Measurements from ENCODE around the gene DUSP2. TPM values are rescaled to one million over a fixed set of nuclear protein-coding genes. Genes with fewer than 3 reads are reported as not detected.

The DUSP2 gene
- total and polyA plus RNA-seq, 9 of the 15 experiments (the other 6 are each of a cell fraction or from before 2014, with no cell fraction given), result 0.04 to 0.18 TPM; not detected in 7

DNA sequence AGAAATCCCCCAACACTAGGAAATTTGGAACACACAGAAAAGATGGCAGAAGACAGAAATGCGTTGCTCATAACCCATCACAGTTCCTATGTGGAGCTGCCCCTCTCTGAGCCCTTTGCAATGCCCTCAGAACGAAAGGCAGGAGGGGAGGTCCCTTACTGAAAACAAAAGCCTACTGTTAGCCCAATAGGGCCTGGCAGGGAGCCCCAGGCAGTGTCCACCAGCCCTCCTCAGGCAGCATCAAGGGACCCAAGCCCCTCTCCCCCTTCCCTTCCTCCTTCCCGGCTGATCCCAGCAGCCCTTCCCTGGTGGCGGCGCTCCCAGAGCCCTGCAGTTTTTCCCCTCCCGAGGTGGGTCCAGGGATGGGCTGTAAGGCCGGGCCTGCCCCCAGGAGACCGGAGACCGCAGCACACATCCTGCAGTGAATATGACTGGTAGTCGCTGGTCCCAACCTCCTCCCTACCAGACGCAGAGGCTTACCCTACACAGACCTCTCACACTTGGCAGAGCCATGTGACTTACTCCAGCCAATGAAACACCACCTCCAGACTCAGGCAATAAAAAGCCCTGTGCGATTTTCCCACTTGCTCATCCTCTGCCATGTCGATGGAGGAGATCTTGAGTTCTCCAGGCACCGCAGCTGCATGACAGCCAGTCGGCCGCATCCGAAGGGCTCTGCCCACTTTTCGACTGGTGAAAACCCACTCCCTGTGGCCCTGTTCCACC is 19.4 kb upstream of the DUSP2 start:
- no peaks in the 10 kb centered on the region for H4K20me1 ChIP-seq (replicated peaks; ENCODE audit: control insufficient read depth, insufficient read depth, low read length)
- H3K9me3 ChIP-seq (replicated peaks; ENCODE audit: control insufficient read depth, insufficient read depth, low read depth, low read length), result no peaks in the 10 kb centered on the region
- ATAC-seq (peak; percentile 82), DNase-seq (ENCODE audit: extremely low read depth in 1 of 4, low spot score in 3 of 4) (no peak), FAIRE-seq (peak; percentile 56)
- H3K27ac ChIP-seq (ENCODE audit: extremely low read depth, low read depth, low read length), result no peak overlapping the region
- intact Hi-C loops (cut with micrococcal nuclease) (no loop called here), in situ Hi-C loops (cut with MboI) (no loop called here)
- no peaks in the 10 kb centered on the region for H3K79me2 ChIP-seq (ENCODE audit: control insufficient read depth, insufficient read depth, low read length)
- H3K4me2 ChIP-seq (ENCODE audit: insufficient read depth, low read length), result no peak overlapping the region
- CTCF ChIA-PET (ENCODE audit: low intra/inter-chr PET ratio), result no interaction called here
- WGBS (ENCODE audit: insufficient coverage, low coverage, missing lambda C conversion rate), result 64% methylated on average over 17 of the region's 18 CpGs
- POLR2A ChIA-PET, result no interaction called here
- H3K4me1 ChIP-seq (replicated peaks in 1 of 2; ENCODE audit: control insufficient read depth in 2 of 2, insufficient read depth in 2 of 2, low read length in 2 of 2), result peaks cover 5 to 17% of the 10 kb centered on the region in 2 experiments
- no peak overlapping the region for H3K4me3 ChIP-seq
- H2AFZ ChIP-seq (ENCODE audit: low read depth, low read length), result peak overlapping the region; percentile 51
- peak overlapping the region in 1 of 2 experiments; percentile 64; a peak in 2 of 4 replicates for H3K9ac ChIP-seq (ENCODE audit: insufficient read depth in 1 of 2, low read depth in 2 of 2, low read length in 2 of 2)
- H3K36me3 ChIP-seq (ENCODE audit: control insufficient read depth, insufficient read depth, low read length), result no peaks in the 10 kb centered on the region
- no peaks in the 10 kb centered on the region for H3K27me3 ChIP-seq (ENCODE audit: control insufficient read depth in 2 of 2, insufficient read depth in 2 of 2, low read length in 2 of 2)
- H3K9me1 ChIP-seq (ENCODE audit: control insufficient read depth, insufficient read depth, low read length), result no peaks in the 10 kb centered on the region
- no TSS peak for BruUV-seq (replicated peaks)
- TF ChIP-seq, protein P1, sequence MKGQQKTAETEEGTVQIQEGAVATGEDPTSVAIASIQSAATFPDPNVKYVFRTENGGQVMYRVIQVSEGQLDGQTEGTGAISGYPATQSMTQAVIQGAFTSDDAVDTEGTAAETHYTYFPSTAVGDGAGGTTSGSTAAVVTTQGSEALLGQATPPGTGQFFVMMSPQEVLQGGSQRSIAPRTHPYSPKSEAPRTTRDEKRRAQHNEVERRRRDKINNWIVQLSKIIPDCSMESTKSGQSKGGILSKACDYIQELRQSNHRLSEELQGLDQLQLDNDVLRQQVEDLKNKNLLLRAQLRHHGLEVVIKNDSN (CRISPR knock-in tag; IDR thresholded peaks at IDR 0.05), result peak; percentile 84
- TF ChIP-seq SMAD2 (IDR thresholded peaks at IDR 0.05; ENCODE audit: low read depth, low read length), result no peak
- TF ChIP-seq, protein P2, sequence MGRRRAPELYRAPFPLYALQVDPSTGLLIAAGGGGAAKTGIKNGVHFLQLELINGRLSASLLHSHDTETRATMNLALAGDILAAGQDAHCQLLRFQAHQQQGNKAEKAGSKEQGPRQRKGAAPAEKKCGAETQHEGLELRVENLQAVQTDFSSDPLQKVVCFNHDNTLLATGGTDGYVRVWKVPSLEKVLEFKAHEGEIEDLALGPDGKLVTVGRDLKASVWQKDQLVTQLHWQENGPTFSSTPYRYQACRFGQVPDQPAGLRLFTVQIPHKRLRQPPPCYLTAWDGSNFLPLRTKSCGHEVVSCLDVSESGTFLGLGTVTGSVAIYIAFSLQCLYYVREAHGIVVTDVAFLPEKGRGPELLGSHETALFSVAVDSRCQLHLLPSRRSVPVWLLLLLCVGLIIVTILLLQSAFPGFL (CRISPR knock-in tag; IDR thresholded peaks at IDR 0.05), result no peak
- TF ChIP-seq, protein P3, sequence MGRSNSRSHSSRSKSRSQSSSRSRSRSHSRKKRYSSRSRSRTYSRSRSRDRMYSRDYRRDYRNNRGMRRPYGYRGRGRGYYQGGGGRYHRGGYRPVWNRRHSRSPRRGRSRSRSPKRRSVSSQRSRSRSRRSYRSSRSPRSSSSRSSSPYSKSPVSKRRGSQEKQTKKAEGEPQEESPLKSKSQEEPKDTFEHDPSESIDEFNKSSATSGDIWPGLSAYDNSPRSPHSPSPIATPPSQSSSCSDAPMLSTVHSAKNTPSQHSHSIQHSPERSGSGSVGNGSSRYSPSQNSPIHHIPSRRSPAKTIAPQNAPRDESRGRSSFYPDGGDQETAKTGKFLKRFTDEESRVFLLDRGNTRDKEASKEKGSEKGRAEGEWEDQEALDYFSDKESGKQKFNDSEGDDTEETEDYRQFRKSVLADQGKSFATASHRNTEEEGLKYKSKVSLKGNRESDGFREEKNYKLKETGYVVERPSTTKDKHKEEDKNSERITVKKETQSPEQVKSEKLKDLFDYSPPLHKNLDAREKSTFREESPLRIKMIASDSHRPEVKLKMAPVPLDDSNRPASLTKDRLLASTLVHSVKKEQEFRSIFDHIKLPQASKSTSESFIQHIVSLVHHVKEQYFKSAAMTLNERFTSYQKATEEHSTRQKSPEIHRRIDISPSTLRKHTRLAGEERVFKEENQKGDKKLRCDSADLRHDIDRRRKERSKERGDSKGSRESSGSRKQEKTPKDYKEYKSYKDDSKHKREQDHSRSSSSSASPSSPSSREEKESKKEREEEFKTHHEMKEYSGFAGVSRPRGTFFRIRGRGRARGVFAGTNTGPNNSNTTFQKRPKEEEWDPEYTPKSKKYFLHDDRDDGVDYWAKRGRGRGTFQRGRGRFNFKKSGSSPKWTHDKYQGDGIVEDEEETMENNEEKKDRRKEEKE (IDR thresholded peaks at IDR 0.05; ENCODE audit: borderline replicate concordance in 1 of 2, control insufficient read depth in 1 of 2, low read depth in 2 of 2, low read length in 1 of 2), result no peak
- peak; percentile 17 for TF ChIP-seq NFYB (IDR thresholded peaks at IDR 0.05; ENCODE audit: extremely low read depth, insufficient read length)
- no peak for TF ChIP-seq PHTF2 (CRISPR knock-in tag; IDR thresholded peaks at IDR 0.05)
- no peak for TF ChIP-seq RBM34 (IDR thresholded peaks at IDR 0.05; ENCODE audit: borderline replicate concordance, insufficient read depth, low read length)
- TF ChIP-seq, protein P4, sequence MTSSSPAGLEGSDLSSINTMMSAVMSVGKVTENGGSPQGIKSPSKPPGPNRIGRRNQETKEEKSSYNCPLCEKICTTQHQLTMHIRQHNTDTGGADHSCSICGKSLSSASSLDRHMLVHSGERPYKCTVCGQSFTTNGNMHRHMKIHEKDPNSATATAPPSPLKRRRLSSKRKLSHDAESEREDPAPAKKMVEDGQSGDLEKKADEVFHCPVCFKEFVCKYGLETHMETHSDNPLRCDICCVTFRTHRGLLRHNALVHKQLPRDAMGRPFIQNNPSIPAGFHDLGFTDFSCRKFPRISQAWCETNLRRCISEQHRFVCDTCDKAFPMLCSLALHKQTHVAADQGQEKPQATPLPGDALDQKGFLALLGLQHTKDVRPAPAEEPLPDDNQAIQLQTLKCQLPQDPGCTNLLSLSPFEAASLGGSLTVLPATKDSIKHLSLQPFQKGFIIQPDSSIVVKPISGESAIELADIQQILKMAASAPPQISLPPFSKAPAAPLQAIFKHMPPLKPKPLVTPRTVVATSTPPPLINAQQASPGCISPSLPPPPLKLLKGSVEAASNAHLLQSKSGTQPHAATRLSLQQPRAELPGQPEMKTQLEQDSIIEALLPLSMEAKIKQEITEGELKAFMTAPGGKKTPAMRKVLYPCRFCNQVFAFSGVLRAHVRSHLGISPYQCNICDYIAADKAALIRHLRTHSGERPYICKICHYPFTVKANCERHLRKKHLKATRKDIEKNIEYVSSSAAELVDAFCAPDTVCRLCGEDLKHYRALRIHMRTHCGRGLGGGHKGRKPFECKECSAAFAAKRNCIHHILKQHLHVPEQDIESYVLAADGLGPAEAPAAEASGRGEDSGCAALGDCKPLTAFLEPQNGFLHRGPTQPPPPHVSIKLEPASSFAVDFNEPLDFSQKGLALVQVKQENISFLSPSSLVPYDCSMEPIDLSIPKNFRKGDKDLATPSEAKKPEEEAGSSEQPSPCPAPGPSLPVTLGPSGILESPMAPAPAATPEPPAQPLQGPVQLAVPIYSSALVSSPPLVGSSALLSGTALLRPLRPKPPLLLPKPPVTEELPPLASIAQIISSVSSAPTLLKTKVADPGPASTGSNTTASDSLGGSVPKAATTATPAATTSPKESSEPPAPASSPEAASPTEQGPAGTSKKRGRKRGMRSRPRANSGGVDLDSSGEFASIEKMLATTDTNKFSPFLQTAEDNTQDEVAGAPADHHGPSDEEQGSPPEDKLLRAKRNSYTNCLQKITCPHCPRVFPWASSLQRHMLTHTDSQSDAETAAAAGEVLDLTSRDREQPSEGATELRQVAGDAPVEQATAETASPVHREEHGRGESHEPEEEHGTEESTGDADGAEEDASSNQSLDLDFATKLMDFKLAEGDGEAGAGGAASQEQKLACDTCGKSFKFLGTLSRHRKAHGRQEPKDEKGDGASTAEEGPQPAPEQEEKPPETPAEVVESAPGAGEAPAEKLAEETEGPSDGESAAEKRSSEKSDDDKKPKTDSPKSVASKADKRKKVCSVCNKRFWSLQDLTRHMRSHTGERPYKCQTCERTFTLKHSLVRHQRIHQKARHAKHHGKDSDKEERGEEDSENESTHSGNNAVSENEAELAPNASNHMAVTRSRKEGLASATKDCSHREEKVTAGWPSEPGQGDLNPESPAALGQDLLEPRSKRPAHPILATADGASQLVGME (CRISPR knock-in tag; IDR thresholded peaks at IDR 0.05), result no peak
- TF ChIP-seq RAD21 (CRISPR knock-in tag; conservative IDR thresholded peaks at IDR 0.05 in 1 of 2, IDR thresholded peaks at IDR 0.05 in 1 of 2), result no peak

Measured in K562 (cell line).